H1 (cell line): ENCODE measurements around the gene ZMYM2. TPM values are rescaled to one million over a fixed set of nuclear protein-coding genes. Genes with fewer than 3 reads are reported as not detected.
A peak's percentile ranks its signal among the peaks of the same experiment; 100 is the strongest.

Source experiments
- CTCF ChIA-PET: fragments of 300-600 bp; sonication (Branson Sonifier 250); formaldehyde crosslinking; loops from one replicate; lab custom pipeline; 2021; ENCODE audit not compliant: partially characterized antibody; lab: Charles Lee
- POLR2A ChIA-PET: fragments of 300-600 bp; sonication (Branson Sonifier 250); formaldehyde crosslinking; loops from one replicate; lab custom pipeline; 2021; ENCODE audit warnings: inconsistent platforms; ENCODE audit not compliant: partially characterized antibody; lab: Charles Lee
- DNase-seq, 2 experiments: peaks; one replicate each; pipeline versions ENCODE4 v3.0.0 to v3.0.0-alpha.2; 2010 to 2022; ENCODE audit warnings: low spot score in 2 of 2, low read depth in 1 of 2, mixed read lengths in 1 of 2
- FAIRE-seq: peaks from 2 replicates; lab custom pipeline; 2011; peaks lifted over from hg19 to GRCh38; lab: Jason Lieb, UNC
- H2AFZ ChIP-seq: 2 replicates; pipeline ENCODE4 v1.8.1; 2012; ENCODE audit warnings: low read length, inconsistent platforms
- H2AK5ac ChIP-seq: 2 replicates; pipeline ENCODE4 v1.6.1; 2013; ENCODE audit warnings: low read depth, low read length
- H2BK120ac ChIP-seq: replicated peaks from 2 replicates; pipeline ENCODE3; 2013; ENCODE audit warnings: low read depth, low read length, inconsistent platforms
- H2BK12ac ChIP-seq: 2 replicates; pipeline ENCODE4 v1.6.1; 2013; ENCODE audit warnings: low read depth, low read length
- H2BK15ac ChIP-seq: 2 replicates; pipeline ENCODE4 v1.6.1; 2013; ENCODE audit warnings: low read length
- H2BK20ac ChIP-seq: 2 replicates; pipeline ENCODE4 v1.6.1; 2013; ENCODE audit warnings: low read length
- H2BK5ac ChIP-seq: 2 replicates; pipeline ENCODE4 v1.6.1; 2013; ENCODE audit warnings: low read depth, low read length
- H3K14ac ChIP-seq: 2 replicates; pipeline ENCODE4 v1.6.1; 2013; ENCODE audit warnings: inconsistent platforms; ENCODE audit not compliant: insufficient read length
- H3K18ac ChIP-seq: 2 replicates; pipeline ENCODE4 v1.6.1; 2013; ENCODE audit warnings: low read length; ENCODE audit errors: extremely low read depth
- H3K23ac ChIP-seq: 2 replicates; pipeline ENCODE4 v1.6.1; 2013; ENCODE audit warnings: inconsistent platforms; ENCODE audit not compliant: insufficient read length
- H3K23me2 ChIP-seq: 2 replicates; pipeline ENCODE4 v1.6.1; 2013; ENCODE audit warnings: low read depth, low read length
- H3K27ac ChIP-seq: 2 replicates; pipeline ENCODE4 v1.6.1; 2011; ENCODE audit warnings: low read depth, low read length, inconsistent platforms
- H3K27me3 ChIP-seq, 4 experiments: replicated peaks in 1 of 4; 1 replicate in 1 of 4; 2 replicates in 3 of 4; pipeline versions ENCODE4 v1.6.1 to v1.8.1; 2011 to 2013; ENCODE audit warnings: low read length in 3 of 4, mild to moderate bottlenecking in 3 of 4, inconsistent platforms in 2 of 4, mixed read lengths in 2 of 4, moderate library complexity in 1 of 4; ENCODE audit not compliant: control insufficient read depth in 3 of 4, insufficient read depth in 3 of 4; ENCODE audit errors: extremely low read depth in 1 of 4
- H3K36me3 ChIP-seq, 4 experiments: 2 replicates each; pipeline versions ENCODE4 v1.6.1 to v1.8.1; 2011 to 2013; ENCODE audit warnings: mild to moderate bottlenecking in 4 of 4, low read length in 3 of 4, moderate library complexity in 2 of 4, control low read depth in 1 of 4, inconsistent platforms in 1 of 4; ENCODE audit not compliant: insufficient read depth in 4 of 4, control insufficient read depth in 2 of 4
- H3K4ac ChIP-seq: replicated peaks from 2 replicates; pipeline ENCODE3; 2013; ENCODE audit warnings: low read length, low read depth, mixed read lengths, inconsistent platforms; ENCODE audit not compliant: insufficient read length
- H3K4me1 ChIP-seq, 4 experiments: replicated peaks in 1 of 4; 1 replicate in 1 of 4; 2 replicates in 3 of 4; pipeline versions ENCODE4 v1.6.1 to v1.8.1; 2011 to 2013; ENCODE audit warnings: low read length in 3 of 4, inconsistent platforms in 2 of 4, mixed read lengths in 1 of 4; ENCODE audit not compliant: insufficient read depth in 4 of 4, control insufficient read depth in 3 of 4
- H3K4me2 ChIP-seq, 2 experiments: 2 replicates each; pipeline versions ENCODE4 v1.6.1 to v1.8.1; 2011 to 2013; ENCODE audit warnings: low read depth in 2 of 2, low read length in 2 of 2, control low read depth in 1 of 2, inconsistent platforms in 1 of 2, mild to moderate bottlenecking in 1 of 2; ENCODE audit not compliant: insufficient read depth in 1 of 2
- H3K4me3 ChIP-seq, 4 experiments: fragments of 200-600, 300-600 bp in 1 of 4; sonication (generic), shearing (Covaris generic), sonication (Bioruptor Twin) in 1 of 4; 2 replicates each; pipeline versions ENCODE4 v1.5.1 to v1.8.1; 2011 to 2016; ENCODE audit warnings: low read length in 4 of 4, low read depth in 3 of 4, control low read depth in 2 of 4, inconsistent platforms in 2 of 4, mild to moderate bottlenecking in 2 of 4, mixed read lengths in 1 of 4, moderate library complexity in 1 of 4; ENCODE audit not compliant: insufficient read depth in 2 of 4; ENCODE audit errors: extremely low read depth in 1 of 4
- H3K56ac ChIP-seq: replicated peaks from 2 replicates; pipeline ENCODE3; 2013; ENCODE audit warnings: low read depth, mild to moderate bottlenecking, mixed read lengths, low read length, inconsistent platforms; ENCODE audit not compliant: insufficient read length
- H3K79me1 ChIP-seq: 2 replicates; pipeline ENCODE4 v1.6.1; 2013; ENCODE audit warnings: low read depth, low read length, control low read depth
- H3K79me2 ChIP-seq, 2 experiments: 2 replicates each; pipeline versions ENCODE4 v1.6.1 to v1.8.1; 2012 to 2013; ENCODE audit warnings: low read length in 2 of 2, mild to moderate bottlenecking in 2 of 2, inconsistent platforms in 1 of 2; ENCODE audit not compliant: insufficient read depth in 2 of 2, control insufficient read depth in 1 of 2
- H3K9ac ChIP-seq, 4 experiments: replicated peaks in 1 of 4; 1 replicate in 1 of 4; 2 replicates in 3 of 4; pipeline versions ENCODE4 v1.6.1 to v1.8.1; 2011 to 2013; ENCODE audit warnings: low read depth in 3 of 4, low read length in 3 of 4, control low read depth in 2 of 4, mild to moderate bottlenecking in 2 of 4, moderate library complexity in 2 of 4, inconsistent platforms in 1 of 4; ENCODE audit errors: extremely low read depth in 1 of 4
- H3K9me3 ChIP-seq, 2 experiments: 2 replicates each; pipeline versions ENCODE4 v1.6.1 to v1.8.1; 2012 to 2013; ENCODE audit warnings: mild to moderate bottlenecking in 2 of 2, moderate library complexity in 2 of 2, control low read depth in 1 of 2, inconsistent platforms in 1 of 2, low read depth in 1 of 2, low read length in 1 of 2, mixed read lengths in 1 of 2; ENCODE audit not compliant: insufficient read depth in 2 of 2
- H4K20me1 ChIP-seq, 2 experiments: replicated peaks in 1 of 2; 2 replicates each; pipeline versions ENCODE3 to v1.8.1; 2011 to 2013; ENCODE audit warnings: inconsistent platforms in 2 of 2, low read length in 2 of 2, mild to moderate bottlenecking in 1 of 2; ENCODE audit not compliant: insufficient read depth in 2 of 2, control insufficient read depth in 1 of 2
- H4K5ac ChIP-seq: 2 replicates; pipeline ENCODE4 v1.6.1; 2013; ENCODE audit warnings: low read length, low read depth, mixed read lengths, inconsistent platforms; ENCODE audit not compliant: insufficient read length
- H4K8ac ChIP-seq: 2 replicates; pipeline ENCODE4 v1.8.0; 2013; ENCODE audit warnings: mild to moderate bottlenecking, moderate library complexity, low read length, inconsistent platforms; ENCODE audit not compliant: insufficient read depth; ENCODE audit errors: extremely low read depth
- H4K91ac ChIP-seq: replicated peaks from 2 replicates; pipeline ENCODE3; 2013; ENCODE audit warnings: low read length, mixed read lengths, inconsistent platforms; ENCODE audit not compliant: insufficient read length
- ATF3 ChIP-seq: IDR thresholded peaks from 2 replicates; pipeline ENCODE4 v1.6.1; 2011; ENCODE audit warnings: low read depth, mild to moderate bottlenecking, low read length; ENCODE audit not compliant: insufficient read depth
- CBX5 ChIP-seq: fragments of 300-800, 300-1000 bp; sonication (generic); IDR thresholded peaks from 2 replicates; pipeline ENCODE4 v1.7.1; 2016; ENCODE audit warnings: antibody characterized with exemption, low read length, low read depth
- EGR1 ChIP-seq: IDR thresholded peaks from 2 replicates; pipeline ENCODE4 v1.6.1; 2011; ENCODE audit warnings: low read depth, low read length, borderline replicate concordance
- JUN ChIP-seq: IDR thresholded peaks from 2 replicates; pipeline ENCODE4 v1.6.1; 2011; ENCODE audit warnings: low read depth, mild to moderate bottlenecking, improper control_type of control experiment, low read length
- KDM1A ChIP-seq: fragments of 200-600, 300-600 bp; sonication (generic); IDR thresholded peaks from 2 replicates; pipeline ENCODE4 v1.7.1; 2016; ENCODE audit warnings: mild to moderate bottlenecking, low read length, borderline replicate concordance
- POLR2A ChIP-seq, 2 experiments: IDR thresholded peaks; 1 replicate in 1 of 2; 2 replicates in 1 of 2; pipeline ENCODE4 v1.6.1; 2011; ENCODE audit warnings: low read depth in 2 of 2, low read length in 2 of 2, mild to moderate bottlenecking in 2 of 2; ENCODE audit errors: control extremely low read depth in 1 of 2
- RNF2 ChIP-seq: fragments of 200-900, 300-1000 bp; sonication (generic); IDR thresholded peaks from 2 replicates; pipeline ENCODE4 v1.7.1; 2016; ENCODE audit warnings: borderline replicate concordance, low read depth, mild to moderate bottlenecking, antibody characterized with exemption, low read length; ENCODE audit not compliant: poor library complexity, severe bottlenecking; ENCODE audit errors: missing control alignments
- SIRT6 ChIP-seq: IDR thresholded peaks from one replicate; pipeline ENCODE4 v1.7.1; 2012; ENCODE audit warnings: low read length, inconsistent platforms
- ZNF274 ChIP-seq: IDR thresholded peaks from 2 replicates; pipeline ENCODE4 v1.7.0; 2012; ENCODE audit warnings: low read length, borderline replicate concordance; ENCODE audit errors: extremely low read depth
- WGBS, 2 experiments: shearing (Covaris generic) in 1 of 2; methylation state at CpG; one replicate each; pipeline versions ENCODE4 v1.1.6 to v1.1.7; 2013 to 2015; ENCODE audit warnings: low lambda C conversion rate in 2 of 2, mixed read lengths in 2 of 2, inconsistent platforms in 1 of 2, low coverage in 1 of 2, missing lambda C conversion rate in 1 of 2; ENCODE audit not compliant: insufficient replicate concordance in 2 of 2, insufficient coverage in 1 of 2, insufficient read length in 1 of 2; ENCODE audit errors: extremely low coverage in 1 of 2, missing lambda C conversion rate in 1 of 2; 5-methylcytosine and 5-hydroxymethylcytosine counted together
- polyA plus RNA-seq, 7 experiments: library from polyadenylated mRNA; depleted of rRNA in 3 of 7; stranded (reverse) in 5 of 7; unstranded in 2 of 7; fragments of >200 nt in 5 of 7; fragments of 200-250 nt in 2 of 7; gene quantifications; 1 replicate in 5 of 7; 2 replicates in 1 of 7; 4 replicates in 1 of 7; pipeline versions ENCODE4 v1.2.1 to v1.2.3, GENCODE V29; 2011 to 2013; ENCODE audit warnings: missing spikeins in 2 of 7, mixed read lengths in 2 of 7
- total RNA-seq: library from RNA; stranded (reverse); fragmentation: NEBNext Ultra II Directional; extraction: Animal tissue kit (Norgen Biotek cat#: 25700); gene quantifications from 2 replicates; pipeline ENCODE4 v1.2.1, GENCODE V29; 2021

The ZMYM2 gene
- total and polyA plus RNA-seq, 2 of the 8 experiments (the other 6 are each of a cell fraction or from before 2014, with no cell fraction given): 41.2 to 159 TPM

- FAIRE-seq (no peak), DNase-seq (no peak)
- H3K27me3 ChIP-seq: peaks cover 0 to 11% (median 10%) of the 10 kb centered on the region in 4 experiments; a peak in 6 of 7 replicates
- no peak overlapping the region for H2BK12ac ChIP-seq
- ChIA-PET POLR2A (no interaction called here), CTCF (interaction anchor here (0.7 to 2.1 kb wide), 2 partner anchors 10 to 39 kb away, joined by 3 to 4 read pairs; no protein-coding TSS in a partner anchor)
- no peak overlapping the region for H3K9ac ChIP-seq
- H3K36me3 ChIP-seq: no peaks in the 10 kb centered on the region
- H2BK5ac ChIP-seq: no peak overlapping the region
- no peaks in the 10 kb centered on the region for H3K79me1 ChIP-seq
- H4K20me1 ChIP-seq: no peaks in the 10 kb centered on the region
- no peaks in the 10 kb centered on the region for H3K79me2 ChIP-seq
- no peak overlapping the region for H4K8ac ChIP-seq
- H3K4me1 ChIP-seq: peaks cover 3 to 9% (median 6%) of the 10 kb centered on the region in 4 experiments
- no peak overlapping the region for H4K91ac ChIP-seq
- H2AFZ ChIP-seq: no peak overlapping the region
- peak overlapping the region; percentile 58 for H3K4ac ChIP-seq
- no peak overlapping the region for H3K56ac ChIP-seq
- no peak overlapping the region for H3K23ac ChIP-seq
- no peak overlapping the region for H3K4me2 ChIP-seq
- no peak overlapping the region for H2AK5ac ChIP-seq
- H2BK20ac ChIP-seq: no peak overlapping the region
- peaks cover 15% of the 10 kb centered on the region; the same call in 1 of the 2 replicates for H3K23me2 ChIP-seq
- H3K9me3 ChIP-seq: no peaks in the 10 kb centered on the region
- H3K27ac ChIP-seq: no peak overlapping the region
- 87% methylated on average over 1 of the region's 1 CpG; no CpG with 5 or more reads in 1 of the 2 experiments for WGBS, 2 experiments
- no peak overlapping the region for H2BK15ac ChIP-seq
- H3K18ac ChIP-seq: no peak overlapping the region
- H4K5ac ChIP-seq: no peak overlapping the region
- H3K14ac ChIP-seq: no peak overlapping the region
- H3K4me3 ChIP-seq: no peak overlapping the region
- H2BK120ac ChIP-seq: no peak overlapping the region
- no peak for TF ChIP-seq SIRT6
- TF ChIP-seq RNF2: no peak
- no peak for TF ChIP-seq EGR1
- TF ChIP-seq ATF3: no peak
- TF ChIP-seq KDM1A: no peak
- TF ChIP-seq JUN: no peak
- no peak for TF ChIP-seq ZNF274
- TF ChIP-seq POLR2A (IDR thresholded peaks at IDR 0.05; ENCODE audit: control extremely low read depth in 1 of 2, low read depth in 2 of 2, low read length in 2 of 2): no peak
- TF ChIP-seq CBX5: no peak
Measured at GRCh38 chr13:20124303-20124702, 165.8 kb downstream of the ZMYM2 start.
